K562 (cell line): Measurements from ENCODE around the gene FBLN2.

Source experiments
- ATF3 ChIP-seq, 2 experiments: fragments of 450-650 bp in 1 of 2; sonication (generic) in 1 of 2; formaldehyde crosslinking in 1 of 2; IDR thresholded peaks in 1 of 2; conservative IDR thresholded peaks in 1 of 2; 2 replicates each; pipeline versions ENCODE4 v1.6.1 to v1.8.1; 2016 to 2023; ENCODE audit warnings: mild to moderate bottlenecking in 2 of 2, moderate library complexity in 2 of 2, inconsistent platforms in 1 of 2, missing genetic modification reagents in 1 of 2
- EHMT2 ChIP-seq: fragments of 450-650 bp; IDR thresholded peaks from 2 replicates; pipeline ENCODE4 v1.6.1; 2018; ENCODE audit warnings: antibody characterized with exemption
- EP400 ChIP-seq: fragments of 450-650 bp; IDR thresholded peaks from 2 replicates; pipeline ENCODE4 v1.6.1; 2017; ENCODE audit warnings: antibody characterized with exemption, mild to moderate bottlenecking, moderate library complexity
- ETV5 ChIP-seq: sonication (generic); formaldehyde crosslinking; IDR thresholded peaks from 2 replicates; pipeline ENCODE4 v1.4.0; 2020; ENCODE audit warnings: low read depth, mild to moderate bottlenecking, missing genetic modification reagents
- HDAC6 ChIP-seq: IDR thresholded peaks from 2 replicates; pipeline ENCODE4 v1.6.1; 2012; ENCODE audit warnings: low read depth, mild to moderate bottlenecking, control low read depth, inconsistent platforms, low read length, moderate library complexity
- NCOA1 ChIP-seq: fragments of 450-650 bp; IDR thresholded peaks from 2 replicates; pipeline ENCODE4 v1.6.1; 2016; ENCODE audit warnings: low read depth
- POLR2A ChIP-seq: fragments of 450-650 bp; conservative IDR thresholded peaks from 2 replicates; pipeline ENCODE4 v1.6.1; 2016
- POLR2AphosphoS5 ChIP-seq: IDR thresholded peaks from 2 replicates; pipeline ENCODE4 v1.6.1; 2011; ENCODE audit warnings: mild to moderate bottlenecking, low read depth, low read length, moderate library complexity; ENCODE audit not compliant: control insufficient read depth, insufficient read depth
- TAF1 ChIP-seq: IDR thresholded peaks from 2 replicates; pipeline ENCODE4 v1.6.1; 2011; ENCODE audit warnings: mild to moderate bottlenecking, low read length, moderate library complexity; ENCODE audit not compliant: insufficient read depth, control insufficient read depth, severe bottlenecking; ENCODE audit errors: extremely low read depth
- ZNF512 ChIP-seq: IDR thresholded peaks from 2 replicates; pipeline ENCODE4 v1.6.1; 2016; ENCODE audit warnings: missing genetic modification characterization, missing compliant biosample characterization
- TF ChIP-seq, protein P1 (sequence below), 3 experiments: IDR thresholded peaks in 2 of 3; conservative IDR thresholded peaks in 1 of 3; 2 replicates each; pipeline ENCODE4 v1.5.1; 2011 to 2012; ENCODE audit warnings: low read length in 3 of 3, mild to moderate bottlenecking in 3 of 3, control low read depth in 2 of 3, improper control_type of control experiment in 1 of 3, inconsistent platforms in 1 of 3, low read depth in 1 of 3, mixed read lengths in 1 of 3, moderate library complexity in 1 of 3; ENCODE audit not compliant: insufficient read depth in 2 of 3
- TF ChIP-seq, protein P2 (sequence below): sonication (generic); formaldehyde crosslinking; IDR thresholded peaks from 2 replicates; pipeline ENCODE4 v1.8.1; 2022; ENCODE audit warnings: missing genetic modification reagents

DNA sequence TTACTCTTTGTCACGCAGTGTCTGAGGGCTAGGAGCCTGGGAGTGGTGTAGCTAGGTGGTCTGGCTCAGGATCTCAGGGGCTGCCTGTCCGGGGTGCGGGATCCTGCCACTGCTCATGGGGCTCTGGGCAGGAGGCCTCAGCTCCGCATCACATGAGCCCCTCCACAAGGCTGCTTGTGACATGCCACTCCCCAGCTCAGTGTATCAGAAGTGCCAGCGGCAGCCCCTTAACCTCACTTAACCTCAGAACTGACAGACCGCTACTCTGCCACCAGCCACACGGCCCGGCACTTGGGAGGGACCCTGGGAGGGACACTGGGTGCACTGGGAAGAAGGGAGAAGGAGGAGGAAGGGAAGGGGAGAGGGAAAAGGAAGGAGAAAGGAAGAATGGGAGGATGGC lies 87.9 kb downstream of the FBLN2 start:
- TF ChIP-seq, protein P1, sequence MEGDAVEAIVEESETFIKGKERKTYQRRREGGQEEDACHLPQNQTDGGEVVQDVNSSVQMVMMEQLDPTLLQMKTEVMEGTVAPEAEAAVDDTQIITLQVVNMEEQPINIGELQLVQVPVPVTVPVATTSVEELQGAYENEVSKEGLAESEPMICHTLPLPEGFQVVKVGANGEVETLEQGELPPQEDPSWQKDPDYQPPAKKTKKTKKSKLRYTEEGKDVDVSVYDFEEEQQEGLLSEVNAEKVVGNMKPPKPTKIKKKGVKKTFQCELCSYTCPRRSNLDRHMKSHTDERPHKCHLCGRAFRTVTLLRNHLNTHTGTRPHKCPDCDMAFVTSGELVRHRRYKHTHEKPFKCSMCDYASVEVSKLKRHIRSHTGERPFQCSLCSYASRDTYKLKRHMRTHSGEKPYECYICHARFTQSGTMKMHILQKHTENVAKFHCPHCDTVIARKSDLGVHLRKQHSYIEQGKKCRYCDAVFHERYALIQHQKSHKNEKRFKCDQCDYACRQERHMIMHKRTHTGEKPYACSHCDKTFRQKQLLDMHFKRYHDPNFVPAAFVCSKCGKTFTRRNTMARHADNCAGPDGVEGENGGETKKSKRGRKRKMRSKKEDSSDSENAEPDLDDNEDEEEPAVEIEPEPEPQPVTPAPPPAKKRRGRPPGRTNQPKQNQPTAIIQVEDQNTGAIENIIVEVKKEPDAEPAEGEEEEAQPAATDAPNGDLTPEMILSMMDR (IDR thresholded peaks at IDR 0.05 in 2 of 3, conservative IDR thresholded peaks at IDR 0.05 in 1 of 3; ENCODE audit: insufficient read depth in 2 of 3, low read depth in 1 of 3, low read length in 3 of 3): no peak
- no peak for TF ChIP-seq POLR2AphosphoS5
- TF ChIP-seq EP400: no peak
- TF ChIP-seq ZNF512: no peak
- no peak for TF ChIP-seq ETV5 (CRISPR knock-in tag)
- TF ChIP-seq, protein P2, sequence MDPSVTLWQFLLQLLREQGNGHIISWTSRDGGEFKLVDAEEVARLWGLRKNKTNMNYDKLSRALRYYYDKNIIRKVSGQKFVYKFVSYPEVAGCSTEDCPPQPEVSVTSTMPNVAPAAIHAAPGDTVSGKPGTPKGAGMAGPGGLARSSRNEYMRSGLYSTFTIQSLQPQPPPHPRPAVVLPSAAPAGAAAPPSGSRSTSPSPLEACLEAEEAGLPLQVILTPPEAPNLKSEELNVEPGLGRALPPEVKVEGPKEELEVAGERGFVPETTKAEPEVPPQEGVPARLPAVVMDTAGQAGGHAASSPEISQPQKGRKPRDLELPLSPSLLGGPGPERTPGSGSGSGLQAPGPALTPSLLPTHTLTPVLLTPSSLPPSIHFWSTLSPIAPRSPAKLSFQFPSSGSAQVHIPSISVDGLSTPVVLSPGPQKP (CRISPR knock-in tag): no peak
- TF ChIP-seq ATF3 (IDR thresholded peaks at IDR 0.05): no peak
- TF ChIP-seq ATF3 (CRISPR knock-in tag; conservative IDR thresholded peaks at IDR 0.05): no peak
- no peak for TF ChIP-seq HDAC6
- no peak for TF ChIP-seq TAF1
- TF ChIP-seq EHMT2: no peak
- TF ChIP-seq POLR2A: no peak
- TF ChIP-seq NCOA1: no peak
